ENCODE measurements around the gene CDK16. TPM values are rescaled to one million over a fixed set of nuclear protein-coding genes. Genes with fewer than 3 reads are reported as not detected.
A peak's percentile ranks its signal among the peaks of the same experiment; 100 is the strongest.

Gene CDK16
- total RNA-seq, 1 experiment from 2014 or later = 168 TPM

GRCh38 chrX:47191331-47191730 lies 27.1 kb upstream of the CDK16 start:
- Histone ChIP-seq H3K4me3 (ENCODE audit: low read depth, low read length, poor library complexity, severe bottlenecking) (peak overlapping the region; percentile 59), H3K4me1 (ENCODE audit: insufficient read depth, low read length, poor library complexity, severe bottlenecking) (peaks cover 15% of the 10 kb centered on the region), H3K9me3 (ENCODE audit: low read depth, low read length, poor library complexity, severe bottlenecking) (no peaks in the 10 kb centered on the region), H3K36me3 (ENCODE audit: insufficient read depth, low read length, poor library complexity, severe bottlenecking) (peaks cover 12% of the 10 kb centered on the region), H3K27me3 (replicated peaks; ENCODE audit: insufficient read depth, low read depth, low read length, poor library complexity) (no peaks in the 10 kb centered on the region), H3K27ac (ENCODE audit: low read depth, low read length, poor library complexity, severe bottlenecking) (peak overlapping the region; percentile 75)
- DNase-seq (ENCODE audit: low spot score) = peak; percentile 59
- intact Hi-C loops (cut with micrococcal nuclease; ENCODE audit: unreplicated experiment) = loop anchor here (5.0 kb wide), 1 partner anchor 836 kb away; no protein-coding TSS in a partner anchor
- BruUV-seq (replicated peaks) = no TSS peak
- ChIA-PET CTCF (no interaction called here), POLR2A (ENCODE audit: low non-redundant PET) (interaction anchor here (1.0 kb wide), 1 partner anchor 26 kb away, joined by 3 read pairs; no protein-coding TSS in a partner anchor)
- no peak for TF ChIP-seq EZH2 (IDR thresholded peaks at IDR 0.05; ENCODE audit: borderline replicate concordance, low read depth, low read length, poor library complexity, severe bottlenecking)
- TF ChIP-seq CTCF (conservative IDR thresholded peaks at IDR 0.05; ENCODE audit: low read depth, low read length) = no peak

GRCh38 chrX:47191806-47192401 lies 26.6 kb upstream of the CDK16 start:
- no TSS peak for BruUV-seq (replicated peaks)
- Histone ChIP-seq H3K27me3 (replicated peaks; ENCODE audit: insufficient read depth, low read depth, low read length, poor library complexity) (no peaks in the 10 kb centered on the region), H3K36me3 (ENCODE audit: insufficient read depth, low read length, poor library complexity, severe bottlenecking) (peaks cover 14% of the 10 kb centered on the region), H3K9me3 (ENCODE audit: low read depth, low read length, poor library complexity, severe bottlenecking) (no peaks in the 10 kb centered on the region), H3K27ac (ENCODE audit: low read depth, low read length, poor library complexity, severe bottlenecking) (peak overlapping the region; percentile 75), H3K4me1 (ENCODE audit: insufficient read depth, low read length, poor library complexity, severe bottlenecking) (peaks cover 17% of the 10 kb centered on the region), H3K4me3 (ENCODE audit: low read depth, low read length, poor library complexity, severe bottlenecking) (peak overlapping the region; percentile 59)
- intact Hi-C loops (cut with micrococcal nuclease; ENCODE audit: unreplicated experiment) = loop anchor here (2.0 to 5.0 kb wide), 2 partner anchors 331 to 835 kb away; no protein-coding TSS in a partner anchor
- no peak for DNase-seq (ENCODE audit: low spot score)
- TF ChIP-seq EZH2 (IDR thresholded peaks at IDR 0.05; ENCODE audit: borderline replicate concordance, low read depth, low read length, poor library complexity, severe bottlenecking) = no peak
- TF ChIP-seq CTCF (conservative IDR thresholded peaks at IDR 0.05; ENCODE audit: low read depth, low read length) = no peak
- ChIA-PET POLR2A (ENCODE audit: low non-redundant PET) (no interaction called here), CTCF (no interaction called here)

GRCh38 chrX:47193475-47194193 lies 24.8 kb upstream of the CDK16 start, which contains the start of gene UBA1:
Gene UBA1 (plus strand): TSS chrX:47193829. CDS start chrX:47198803, 4,974 bp downstream.
- BruUV-seq (replicated peaks) = no TSS peak
- TF ChIP-seq CTCF (conservative IDR thresholded peaks at IDR 0.05; ENCODE audit: low read depth, low read length) (peak; percentile 92), EZH2 (IDR thresholded peaks at IDR 0.05; ENCODE audit: borderline replicate concordance, low read depth, low read length, poor library complexity, severe bottlenecking) (no peak)
- peak within 1 kb of the TSS; percentile 96 for H3K4me3 ChIP-seq (ENCODE audit: low read depth, low read length, poor library complexity, severe bottlenecking)
- intact Hi-C loops (cut with micrococcal nuclease; ENCODE audit: unreplicated experiment) = loop anchor here (1.0 to 5.0 kb wide), 5 partner anchors 25 to 834 kb away; partner anchors contain the start of gene CDK16
- no peaks in the 10 kb centered on the region for H3K27me3 ChIP-seq (replicated peaks; ENCODE audit: insufficient read depth, low read depth, low read length, poor library complexity)
- peaks cover 17% of the 10 kb centered on the region for H3K4me1 ChIP-seq (ENCODE audit: insufficient read depth, low read length, poor library complexity, severe bottlenecking)
- POLR2A ChIA-PET (ENCODE audit: low non-redundant PET) = no interaction called here
- CTCF ChIA-PET = no interaction called here
- no peaks in the 10 kb centered on the region for H3K9me3 ChIP-seq (ENCODE audit: low read depth, low read length, poor library complexity, severe bottlenecking)
- H3K27ac ChIP-seq (ENCODE audit: low read depth, low read length, poor library complexity, severe bottlenecking) = peak within 1 kb of the TSS; percentile 98
- DNase-seq (ENCODE audit: low spot score) = peak; percentile 99
- H3K36me3 ChIP-seq (ENCODE audit: insufficient read depth, low read length, poor library complexity, severe bottlenecking) = peaks cover 29% of the 10 kb centered on the region
